DMS53 treated with DMSO at 0.1 percent for 48 hours (cell line): Measurements from ENCODE around the gene ERCC8.

Experiments
- DNase-seq: peaks from one replicate; lab custom pipeline; 2025; ENCODE audit not compliant: unreplicated experiment; lab: John Stamatoyannopoulos, UW

The ERCC8 gene

GRCh38 chr5:60842871-60843385, 101.9 kb downstream of the ERCC8 start:
- peak; percentile 13 for DNase-seq

- no peak for DNase-seq
Measured at GRCh38 chr5:60841361-60841760, 103.5 kb downstream of the ERCC8 start.

GRCh38 chr5:60836131-60836530, 108.7 kb downstream of the ERCC8 start:
- no peak for DNase-seq

- DNase-seq, result no peak
Measured at GRCh38 chr5:60835554-60835953, 109.3 kb downstream of the ERCC8 start.

GRCh38 chr5:60833520-60833919, 111.3 kb downstream of the ERCC8 start:
- no peak for DNase-seq

GRCh38 chr5:60830581-60831127, 114.2 kb downstream of the ERCC8 start:
- DNase-seq, result no peak

GRCh38 chr5:60829490-60830266, 115.2 kb downstream of the ERCC8 start:
- DNase-seq, result peak; percentile 65

- DNase-seq, result no peak
Measured at GRCh38 chr5:60827201-60827600, 117.7 kb downstream of the ERCC8 start.

GRCh38 chr5:60826653-60827052, 118.2 kb downstream of the ERCC8 start:
- DNase-seq, result no peak
